Thymus (tissue), 11 donors: Measurements from ENCODE around the gene ERN2. TPM values are rescaled to one million over a fixed set of nuclear protein-coding genes. Genes with fewer than 3 reads are reported as not detected.
"Not testable (repeated sequence)": the region's sequence is repeated elsewhere in the genome, so short reads cannot be mapped to it uniquely, and the experiment has no call there.

ENCODE experiments used
- DNase-seq, 9 donors: peaks; one replicate each; pipeline ENCODE4 v3.0.0-alpha.2; 2013; ENCODE audit warnings: low spot score in 9 of 9, low read depth in 6 of 9, missing footprints in 1 of 9
- H3K27ac ChIP-seq, 2 donors: one replicate each; pipeline ENCODE4 v1.5.1; 2013; ENCODE audit warnings: control low read depth in 1 of 2, low read depth in 1 of 2, low read length in 1 of 2, mild to moderate bottlenecking in 1 of 2, moderate library complexity in 1 of 2
- H3K27me3 ChIP-seq, 2 donors: one replicate each; pipeline ENCODE4 v1.5.1; 2013; ENCODE audit warnings: low read length in 1 of 2; ENCODE audit not compliant: control insufficient read depth in 2 of 2, insufficient read depth in 1 of 2
- H3K36me3 ChIP-seq, 2 donors: one replicate each; pipeline ENCODE4 v1.5.1; 2013; ENCODE audit warnings: low read length in 1 of 2, mild to moderate bottlenecking in 1 of 2, moderate library complexity in 1 of 2; ENCODE audit not compliant: control insufficient read depth in 2 of 2, insufficient read depth in 2 of 2
- H3K4me1 ChIP-seq, 2 donors: one replicate each; pipeline ENCODE4 v1.5.1; 2013; ENCODE audit warnings: low read length in 2 of 2; ENCODE audit not compliant: control insufficient read depth in 2 of 2, insufficient read depth in 2 of 2
- H3K4me3 ChIP-seq, 2 donors: one replicate each; pipeline ENCODE4 v1.5.1; 2013; ENCODE audit warnings: low read length in 2 of 2, control low read depth in 1 of 2, mild to moderate bottlenecking in 1 of 2
- H3K9me3 ChIP-seq, 2 donors: one replicate each; pipeline ENCODE4 v1.5.1; 2013; ENCODE audit warnings: low read length in 1 of 2, mild to moderate bottlenecking in 1 of 2; ENCODE audit not compliant: control insufficient read depth in 2 of 2, insufficient read depth in 1 of 2
- WGBS: extraction: QIAGEN DNeasy Blood & Tissue Kit; methylation state at CpG from one replicate; pipeline ENCODE4 v1.1.7; 2013; 5-methylcytosine and 5-hydroxymethylcytosine counted together
- polyA plus RNA-seq: library from polyadenylated mRNA; stranded (reverse); fragments of 200-250 nt; gene quantifications from one replicate; pipeline ENCODE4 v1.2.3, GENCODE V29; 2013
- total RNA-seq: library from RNA; stranded (reverse); fragments of 120-200 nt; gene quantifications from one replicate; pipeline ENCODE4 v1.2.4, GENCODE V29; 2013
- donor health status: healthy.

The ERN2 gene
- total and polyA plus RNA-seq, 2 donors, result 0.27 to 0.42 TPM

- H3K9me3 ChIP-seq, result no peaks in the 10 kb centered on the region
- 92% methylated on average over 4 of the region's 4 CpGs for WGBS
- H3K27ac ChIP-seq, result no peak overlapping the region
- H3K4me1 ChIP-seq, result no peaks in the 10 kb centered on the region
- H3K4me3 ChIP-seq, result no peak overlapping the region
- H3K27me3 ChIP-seq, result peaks cover 0 to 2% of the 10 kb centered on the region in 2 donors
- DNase-seq, result no peak
- no peaks in the 10 kb centered on the region for H3K36me3 ChIP-seq
Observed at GRCh38 chr16:23745263-23745662, 32.2 kb upstream of the ERN2 start.

DNA sequence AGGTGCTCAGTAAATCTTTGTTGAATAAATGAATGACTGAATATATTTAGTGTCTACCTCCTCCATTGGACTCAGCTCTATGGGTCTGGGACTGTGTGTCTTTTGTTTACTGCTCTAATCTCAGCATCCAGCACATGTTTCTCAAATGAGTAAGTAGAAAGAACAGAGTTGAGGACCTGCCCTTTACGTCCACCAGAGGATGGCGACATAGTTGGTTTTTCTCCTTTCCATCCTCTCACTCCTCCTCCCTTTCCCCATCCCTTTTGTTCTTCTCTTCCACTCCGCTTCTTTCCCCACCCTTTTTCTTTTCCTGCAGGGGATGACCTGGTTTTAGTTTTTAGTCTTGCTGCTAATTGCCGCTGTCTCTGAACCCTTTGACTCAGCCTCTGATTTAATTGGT lies 29.7 kb upstream of the ERN2 start:
- Histone ChIP-seq H3K27ac (no peak overlapping the region), H3K36me3 (no peaks in the 10 kb centered on the region), H3K9me3 (no peaks in the 10 kb centered on the region), H3K4me3 (no peak overlapping the region), H3K27me3 (no peaks in the 10 kb centered on the region), H3K4me1 (no peaks in the 10 kb centered on the region)
- no peak for DNase-seq
- WGBS, result 57% methylated on average over 4 of the region's 4 CpGs

DNA sequence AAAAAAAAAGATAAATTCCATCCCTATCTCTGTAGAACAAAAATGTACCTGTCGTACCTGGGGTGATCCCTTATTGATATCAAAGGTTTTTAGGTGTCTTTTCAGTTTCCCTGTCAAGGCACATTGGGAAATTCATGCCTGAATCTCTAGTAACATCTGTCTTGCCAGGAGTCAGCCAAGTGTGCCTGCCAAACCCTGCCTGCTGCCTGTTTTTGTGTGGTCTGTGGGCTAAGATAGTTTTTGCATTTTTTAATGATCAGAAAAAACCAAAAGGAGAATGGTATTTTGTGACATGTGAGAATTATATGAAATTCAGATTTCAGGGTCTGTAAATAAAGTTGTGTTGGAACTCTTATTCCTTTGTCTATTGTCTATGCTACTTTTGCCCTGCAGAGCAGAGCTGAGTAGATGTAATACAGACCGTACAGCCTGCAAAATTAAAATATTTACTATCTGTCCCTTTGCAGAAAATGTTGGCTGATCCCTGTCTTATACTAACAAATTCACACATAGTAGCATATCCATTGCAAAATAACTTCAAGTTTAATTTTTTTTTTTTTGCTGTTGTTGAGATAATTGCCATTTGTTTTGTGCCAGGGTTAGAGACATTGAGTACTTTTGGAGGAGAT lies 28.8 kb upstream of the ERN2 start:
- WGBS, result 90% methylated on average over 2 of the region's 2 CpGs
- Histone ChIP-seq H3K4me3 (no peak overlapping the region), H3K36me3 (no peaks in the 10 kb centered on the region), H3K27ac (no peak overlapping the region), H3K27me3 (no peaks in the 10 kb centered on the region), H3K9me3 (no peaks in the 10 kb centered on the region), H3K4me1 (no peaks in the 10 kb centered on the region)
- no peak for DNase-seq

- H3K9me3 ChIP-seq, result no peaks in the 10 kb centered on the region
- no peaks in the 10 kb centered on the region for H3K4me1 ChIP-seq
- 92% methylated on average over 1 of the region's 1 CpG for WGBS
- H3K27ac ChIP-seq, result no peak overlapping the region
- no peak overlapping the region for H3K4me3 ChIP-seq
- no peaks in the 10 kb centered on the region for H3K36me3 ChIP-seq
- DNase-seq, result no peak
- H3K27me3 ChIP-seq, result no peaks in the 10 kb centered on the region
Observed at GRCh38 chr16:23739516-23739915, 26.5 kb upstream of the ERN2 start.

GRCh38 chr16:23737423-23738028 lies 24.5 kb upstream of the ERN2 start:
- not testable (repeated sequence) for DNase-seq, H3K36me3 ChIP-seq, H3K4me3 ChIP-seq, H3K27ac ChIP-seq, H3K4me1 ChIP-seq, H3K27me3 ChIP-seq, H3K9me3 ChIP-seq
- whole genome bisulfite sequencing, result 85% methylated on average over 1 of the region's 1 CpG

- H3K36me3 ChIP-seq, result no peaks in the 10 kb centered on the region
- WGBS, result 95% methylated on average over 19 of the region's 19 CpGs
- H3K27me3 ChIP-seq, result no peaks in the 10 kb centered on the region
Observed at GRCh38 chr16:23734176-23734893, 21.3 kb upstream of the ERN2 start.

GRCh38 chr16:23729503-23730424 lies 16.7 kb upstream of the ERN2 start:
- 90% methylated on average over 12 of the region's 12 CpGs for WGBS
- H3K4me1 ChIP-seq, result no peaks in the 10 kb centered on the region
- no peaks in the 10 kb centered on the region for H3K36me3 ChIP-seq
- no peaks in the 10 kb centered on the region for H3K9me3 ChIP-seq
- no peak for DNase-seq
- H3K27me3 ChIP-seq, result no peaks in the 10 kb centered on the region
- H3K27ac ChIP-seq, result no peak overlapping the region
- no peak overlapping the region for H3K4me3 ChIP-seq

More at GRCh38 chr16:23734176-23734893, 21.3 kb upstream of the ERN2 start:
- DNase-seq, result no peak
- H3K9me3 ChIP-seq, result no peaks in the 10 kb centered on the region
- H3K4me3 ChIP-seq, result no peak overlapping the region
- no peak overlapping the region for H3K27ac ChIP-seq
- no peaks in the 10 kb centered on the region for H3K4me1 ChIP-seq

- no peak overlapping the region for H3K27ac ChIP-seq
- 67% methylated on average over 10 of the region's 10 CpGs for WGBS
- H3K9me3 ChIP-seq, result no peaks in the 10 kb centered on the region
- H3K4me1 ChIP-seq, result no peaks in the 10 kb centered on the region
- H3K27me3 ChIP-seq, result no peaks in the 10 kb centered on the region
- H3K4me3 ChIP-seq, result no peak overlapping the region
- no peaks in the 10 kb centered on the region for H3K36me3 ChIP-seq
- no peak for DNase-seq
Observed at GRCh38 chr16:23728112-23728477, 15.1 kb upstream of the ERN2 start.

DNA sequence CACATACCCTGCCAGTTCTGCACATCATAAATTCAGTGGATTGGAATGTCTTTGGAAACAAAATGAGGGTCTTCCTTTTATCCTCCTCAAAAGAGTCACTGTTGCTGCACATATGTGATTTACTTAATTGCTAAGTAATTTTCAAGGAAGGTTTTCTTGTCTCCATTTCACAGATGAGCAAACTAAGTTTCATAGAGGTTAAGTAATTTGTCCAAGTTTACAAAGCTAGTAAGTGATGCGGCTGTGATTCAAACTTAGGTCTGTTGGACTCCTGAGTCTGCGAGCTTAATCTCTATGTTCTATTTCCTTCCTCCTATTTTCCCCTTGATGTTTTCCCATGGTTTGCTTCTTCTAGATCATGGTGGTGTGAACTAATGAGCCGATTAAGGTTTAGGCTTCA lies 13.7 kb upstream of the ERN2 start:
- WGBS, result 92% methylated on average over 3 of the region's 3 CpGs
- H3K27ac ChIP-seq, result no peak overlapping the region
- no peak for DNase-seq
- H3K9me3 ChIP-seq, result no peaks in the 10 kb centered on the region
- H3K4me3 ChIP-seq, result no peak overlapping the region
- H3K36me3 ChIP-seq, result no peaks in the 10 kb centered on the region
- no peaks in the 10 kb centered on the region for H3K4me1 ChIP-seq
- H3K27me3 ChIP-seq, result no peaks in the 10 kb centered on the region
